Tibial nerve (tissue), 4 donors: ENCODE data around the gene AKAP3. TPM values are rescaled to one million over a fixed set of nuclear protein-coding genes. Genes with fewer than 3 reads are reported as not detected.

ENCODE experiments used
- DNase-seq, 2 donors: peaks; one replicate each; pipeline ENCODE4 v3.0.0-alpha.2; 2019; ENCODE audit warnings: low spot score in 2 of 2
- H3K27ac ChIP-seq, 4 donors: fragments of 200-600 bp; sonication (generic) in 3 of 4; one replicate each; pipeline ENCODE4 v1.5.1; 2017 to 2019; ENCODE audit warnings: mild to moderate bottlenecking in 1 of 4
- H3K27me3 ChIP-seq, 2 donors: fragments of 200-600 bp; sonication (generic) in 1 of 2; one replicate each; pipeline versions ENCODE4 v1.5.1 to v1.6.0; 2017 to 2019
- H3K36me3 ChIP-seq, 3 donors: fragments of 200-600 bp; sonication (generic); one replicate each; pipeline ENCODE4 v1.5.1; 2018 to 2019
- H3K4me1 ChIP-seq, 4 donors: fragments of 200-600 bp; sonication (generic) in 3 of 4; one replicate each; pipeline ENCODE4 v1.5.1; 2017 to 2019
- H3K4me3 ChIP-seq, 4 donors: fragments of 200-600 bp; sonication (generic) in 3 of 4; one replicate each; pipeline ENCODE4 v1.5.1; 2017 to 2019; ENCODE audit warnings: mild to moderate bottlenecking in 1 of 4, moderate library complexity in 1 of 4
- H3K9me3 ChIP-seq, 4 donors: fragments of 200-600 bp; sonication (generic) in 3 of 4; one replicate each; pipeline ENCODE4 v1.5.1; 2017 to 2019
- CTCF ChIP-seq, 5 experiments: fragments of 200-600 bp in 3 of 5; fragments of 450-650 bp in 2 of 5; sonication (generic) in 3 of 5; IDR thresholded peaks; one replicate each; pipeline ENCODE4 v1.5.1; 2016 to 2019; ENCODE audit warnings: antibody characterized with exemption in 5 of 5, mild to moderate bottlenecking in 3 of 5, moderate library complexity in 2 of 5
- EP300 ChIP-seq, 2 donors: sonication (generic); formaldehyde crosslinking; IDR thresholded peaks; one replicate each; pipeline ENCODE4 v1.6.1; 2017; ENCODE audit warnings: antibody characterized with exemption in 2 of 2, mild to moderate bottlenecking in 1 of 2
- POLR2A ChIP-seq, 2 donors: fragments of 450-650 bp; IDR thresholded peaks; one replicate each; pipeline ENCODE4 v1.6.1; 2017; ENCODE audit warnings: antibody characterized with exemption in 2 of 2, mild to moderate bottlenecking in 2 of 2, moderate library complexity in 2 of 2
- WGBS, 2 donors: methylation state at CpG; one replicate each; pipeline ENCODE4 v1.1.5; 2018; 5-methylcytosine and 5-hydroxymethylcytosine counted together
- total RNA-seq, 4 donors: library from RNA; depleted of rRNA; stranded (reverse); fragments of >200 nt; gene quantifications; one replicate each; pipeline ENCODE4 v1.1.0, GENCODE V29; 2016

Gene AKAP3
- total RNA-seq, 4 donors from 2014 or later = 0.20 to 3.7 (median 0.46) TPM

- H3K4me1 ChIP-seq = no peaks in the 10 kb centered on the region
- WGBS, 2 donors = 90 to 91% methylated on average over 4 to 5 of the region's 5 CpGs
- no peaks in the 10 kb centered on the region for H3K9me3 ChIP-seq
- H3K36me3 ChIP-seq = no peaks in the 10 kb centered on the region
- TF ChIP-seq CTCF (IDR thresholded peaks at IDR 0.05) (no peak), POLR2A (IDR thresholded peaks at IDR 0.05) (no peak), EP300 (IDR thresholded peaks at IDR 0.05) (no peak)
- no peaks in the 10 kb centered on the region for H3K27me3 ChIP-seq
- DNase-seq = no peak
- no peak overlapping the region for H3K27ac ChIP-seq
- no peak overlapping the region for H3K4me3 ChIP-seq
Observed at GRCh38 chr12:4626543-4626942, 22.3 kb downstream of the AKAP3 start.

GRCh38 chr12:4621511-4621910 is 27.3 kb downstream of the AKAP3 start:
- H3K27ac ChIP-seq = no peak overlapping the region
- no peak for DNase-seq
- TF ChIP-seq CTCF (IDR thresholded peaks at IDR 0.05) = no peak
- no peak for TF ChIP-seq POLR2A (IDR thresholded peaks at IDR 0.05)
- no peak for TF ChIP-seq EP300 (IDR thresholded peaks at IDR 0.05)
- H3K4me1 ChIP-seq = no peaks in the 10 kb centered on the region
- WGBS, 2 donors = 94 to 95% methylated on average over 3 of the region's 3 CpGs
- H3K27me3 ChIP-seq = no peaks in the 10 kb centered on the region
- H3K9me3 ChIP-seq = no peaks in the 10 kb centered on the region
- H3K36me3 ChIP-seq = no peaks in the 10 kb centered on the region
- no peak overlapping the region for H3K4me3 ChIP-seq

- Histone ChIP-seq H3K36me3 (peaks cover 0 to 55% (median 6%) of the 10 kb centered on the region in 3 donors), H3K27ac (no peak overlapping the region), H3K27me3 (no peaks in the 10 kb centered on the region), H3K4me3 (no peak overlapping the region), H3K9me3 (no peaks in the 10 kb centered on the region), H3K4me1 (no peaks in the 10 kb centered on the region)
- 87% methylated on average over 9 of the region's 9 CpGs for WGBS, 2 donors
- DNase-seq = no peak
- TF ChIP-seq CTCF (IDR thresholded peaks at IDR 0.05) (no peak), POLR2A (IDR thresholded peaks at IDR 0.05) (no peak), EP300 (IDR thresholded peaks at IDR 0.05) (no peak)
Observed at GRCh38 chr12:4615667-4616066, 33.2 kb downstream of the AKAP3 start.

- peaks cover 3 to 16% (median 9%) of the 10 kb centered on the region in 4 donors for H3K4me1 ChIP-seq
- H3K36me3 ChIP-seq = peaks cover 0 to 68% (median 6%) of the 10 kb centered on the region in 3 donors
- no peaks in the 10 kb centered on the region for H3K9me3 ChIP-seq
- H3K27ac ChIP-seq = no peak overlapping the region
- H3K27me3 ChIP-seq = no peaks in the 10 kb centered on the region
- TF ChIP-seq POLR2A (IDR thresholded peaks at IDR 0.05) = no peak
- TF ChIP-seq EP300 (IDR thresholded peaks at IDR 0.05) = no peak
- no peak for TF ChIP-seq CTCF (IDR thresholded peaks at IDR 0.05)
- DNase-seq = no peak
- WGBS, 2 donors = 64 to 73% methylated on average over 4 of the region's 4 CpGs
- no peak overlapping the region for H3K4me3 ChIP-seq
Observed at GRCh38 chr12:4610481-4610880, 38.4 kb downstream of the AKAP3 start.

GRCh38 chr12:4609071-4609470 is 39.8 kb downstream of the AKAP3 start:
- peaks cover 0 to 54% (median 6%) of the 10 kb centered on the region in 3 donors for H3K36me3 ChIP-seq
- TF ChIP-seq EP300 (IDR thresholded peaks at IDR 0.05) = no peak
- TF ChIP-seq POLR2A (IDR thresholded peaks at IDR 0.05) = no peak
- no peak for TF ChIP-seq CTCF (IDR thresholded peaks at IDR 0.05)
- 91 to 92% methylated on average over 9 of the region's 9 CpGs for WGBS, 2 donors

More at GRCh38 chr12:4609071-4609470, 39.8 kb downstream of the AKAP3 start:
- no peaks in the 10 kb centered on the region for H3K9me3 ChIP-seq
- peaks cover 4 to 20% (median 12%) of the 10 kb centered on the region in 4 donors for H3K4me1 ChIP-seq
- no peak overlapping the region for H3K4me3 ChIP-seq
- no peaks in the 10 kb centered on the region for H3K27me3 ChIP-seq
- H3K27ac ChIP-seq = no peak overlapping the region
- no peak for DNase-seq
